HS-27A (cell line): ENCODE results near the gene DAPK1.

Source experiments
- DNase-seq: peaks from one replicate; pipeline ENCODE4 v3.0.0-alpha.2; 2012; ENCODE audit warnings: low read depth, missing footprints

The DAPK1 gene

DNA sequence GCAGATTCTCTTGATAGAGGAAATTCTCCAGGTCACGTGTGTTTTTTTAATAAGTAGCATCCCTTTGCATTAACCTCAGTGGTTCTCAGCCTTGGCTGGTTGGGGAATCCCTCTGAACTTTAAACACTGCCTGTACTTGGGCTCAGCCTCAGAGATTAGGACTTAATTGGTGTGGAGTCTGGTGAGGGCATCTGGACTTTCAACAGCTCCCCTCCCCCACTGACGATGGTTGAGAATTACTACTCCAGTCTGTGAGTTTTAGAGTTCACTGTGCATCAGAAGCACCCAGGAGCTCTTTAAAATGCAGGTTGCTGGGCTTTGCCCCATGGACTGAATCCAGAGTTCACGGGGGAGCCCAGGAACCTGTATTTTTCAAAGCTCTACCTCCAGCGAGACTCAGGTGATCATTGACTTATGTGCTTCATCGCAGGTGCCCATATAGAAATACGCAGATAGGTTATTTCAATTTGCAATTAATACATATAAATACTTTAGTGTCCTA lies 71.4 kb downstream of the DAPK1 start:
- no peak for DNase-seq

DNA sequence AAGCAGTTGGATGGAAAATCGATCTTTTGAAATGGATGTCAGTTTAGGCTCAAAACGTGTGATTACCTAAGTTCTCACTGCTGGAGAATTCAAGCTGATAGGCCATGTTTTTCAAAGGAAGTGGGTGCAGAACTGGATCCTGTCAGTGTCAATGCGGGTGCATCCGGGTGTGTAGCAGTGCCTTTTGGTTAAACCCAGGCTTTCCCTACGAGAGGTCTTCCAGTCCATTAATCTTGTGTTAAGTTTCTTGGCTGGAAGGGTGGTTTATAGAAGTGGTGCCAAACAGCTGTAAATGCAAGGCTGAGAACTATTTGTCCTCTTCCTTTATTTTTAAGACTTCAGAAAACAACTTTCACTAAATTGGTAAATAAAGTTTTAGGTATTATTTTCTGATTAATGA lies 71.9 kb downstream of the DAPK1 start:
- DNase-seq = no peak

DNA sequence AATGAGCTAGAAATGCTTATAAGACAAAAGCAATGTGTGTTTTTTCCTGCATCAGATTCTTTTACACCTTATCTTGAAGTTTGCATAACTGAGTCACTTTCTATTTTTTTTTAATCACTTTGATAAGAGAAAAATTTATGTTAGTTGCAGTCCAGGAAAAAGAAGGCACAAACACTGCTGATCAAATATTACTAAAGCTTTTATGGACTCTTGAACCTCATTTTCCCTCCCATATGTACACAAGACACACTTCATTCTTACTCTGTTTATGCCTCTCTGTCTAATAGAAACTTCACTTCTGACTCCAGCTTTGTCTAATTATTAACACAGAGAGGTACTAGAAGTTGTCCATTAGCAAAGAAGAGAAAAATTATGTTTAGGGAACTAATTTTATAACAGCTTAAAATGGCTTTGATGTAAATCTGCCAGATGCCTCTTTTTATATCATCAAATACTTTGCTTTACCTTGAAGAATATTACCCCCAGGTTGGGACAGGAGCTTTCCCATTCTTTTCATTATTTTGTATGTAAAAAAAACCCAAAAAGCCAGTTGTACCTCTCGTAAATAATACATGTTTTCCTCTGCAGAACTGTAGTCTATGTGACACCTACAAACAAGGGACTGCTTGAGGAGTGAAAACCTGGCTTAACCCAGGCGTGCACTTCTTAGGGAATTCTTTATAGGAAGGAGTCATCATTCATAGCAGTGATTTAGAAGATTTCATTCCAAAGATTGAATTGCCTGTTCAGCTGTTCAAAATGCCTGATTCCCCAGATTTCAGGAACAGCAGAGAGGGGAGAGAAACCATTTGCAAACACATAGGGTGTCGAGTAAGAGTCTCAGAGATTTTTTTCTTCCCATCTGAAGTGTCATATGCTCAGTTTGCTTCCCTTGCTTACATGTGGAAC lies 72.6 kb downstream of the DAPK1 start:
- no peak for DNase-seq

DNA sequence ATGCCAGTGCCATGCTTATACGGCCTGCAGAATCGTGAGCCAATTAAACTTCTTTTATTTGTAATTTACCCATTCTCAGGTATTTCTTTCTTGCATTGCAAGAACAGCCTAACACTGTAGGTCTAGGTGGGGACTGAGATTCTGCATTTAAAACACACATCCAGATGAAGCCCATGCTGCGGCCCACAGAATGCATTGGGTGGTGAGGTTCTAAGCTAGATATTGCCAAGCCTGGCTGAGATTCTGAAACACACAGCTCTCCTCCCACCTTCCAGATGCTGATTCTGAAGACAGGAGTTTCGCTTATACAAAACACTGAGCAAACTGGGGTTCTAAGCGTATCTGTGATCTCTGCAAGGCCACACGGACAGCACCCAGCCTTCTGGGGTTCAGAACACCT lies 75.1 kb downstream of the DAPK1 start:
- no peak for DNase-seq

DNA sequence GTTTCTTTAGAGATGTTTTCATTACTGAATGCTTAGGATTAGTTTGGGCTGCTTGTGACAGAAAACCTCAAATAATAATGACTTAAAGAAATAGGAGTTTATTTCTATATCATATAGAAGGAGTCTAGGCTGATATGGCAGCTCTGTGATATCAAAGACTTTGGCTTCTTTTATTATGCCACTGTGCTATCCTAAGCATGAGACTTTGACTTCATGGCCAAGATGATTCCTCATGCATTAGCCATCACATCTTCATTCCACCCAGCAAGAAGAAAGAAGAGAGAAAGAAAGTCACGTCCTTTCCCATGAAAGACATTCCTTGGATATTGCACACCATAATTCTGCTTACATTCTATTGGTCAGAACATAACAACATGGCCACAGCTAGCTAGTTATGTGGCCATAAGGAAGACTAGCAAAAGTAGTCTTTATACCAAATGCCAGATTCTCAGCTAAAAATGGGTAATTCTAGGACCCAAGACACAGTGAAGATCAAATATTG lies 76.2 kb downstream of the DAPK1 start:
- DNase-seq = no peak

- no peak for DNase-seq
Measured at GRCh38 chr9:87577746-87578145, 80.1 kb downstream of the DAPK1 start.

DNA sequence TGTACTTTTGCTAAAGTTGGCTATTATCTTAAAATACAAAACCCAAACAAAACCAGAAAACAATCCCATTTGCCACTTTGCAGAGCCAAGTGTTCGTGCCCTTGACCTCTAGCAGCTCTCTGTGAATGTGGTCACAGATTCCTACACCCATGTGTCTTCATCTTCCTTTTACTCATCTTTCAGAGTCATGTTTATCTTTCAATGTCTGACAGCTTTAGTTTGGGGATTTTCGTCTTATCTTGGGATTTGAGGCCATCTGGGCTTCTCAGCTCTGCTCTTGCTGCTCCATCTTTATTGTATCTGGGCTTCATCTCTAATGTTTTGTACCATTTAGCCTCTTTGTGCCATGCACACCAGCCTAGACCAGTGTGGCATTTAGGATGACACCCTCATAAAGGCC lies 81.0 kb downstream of the DAPK1 start:
- no peak for DNase-seq

DNA sequence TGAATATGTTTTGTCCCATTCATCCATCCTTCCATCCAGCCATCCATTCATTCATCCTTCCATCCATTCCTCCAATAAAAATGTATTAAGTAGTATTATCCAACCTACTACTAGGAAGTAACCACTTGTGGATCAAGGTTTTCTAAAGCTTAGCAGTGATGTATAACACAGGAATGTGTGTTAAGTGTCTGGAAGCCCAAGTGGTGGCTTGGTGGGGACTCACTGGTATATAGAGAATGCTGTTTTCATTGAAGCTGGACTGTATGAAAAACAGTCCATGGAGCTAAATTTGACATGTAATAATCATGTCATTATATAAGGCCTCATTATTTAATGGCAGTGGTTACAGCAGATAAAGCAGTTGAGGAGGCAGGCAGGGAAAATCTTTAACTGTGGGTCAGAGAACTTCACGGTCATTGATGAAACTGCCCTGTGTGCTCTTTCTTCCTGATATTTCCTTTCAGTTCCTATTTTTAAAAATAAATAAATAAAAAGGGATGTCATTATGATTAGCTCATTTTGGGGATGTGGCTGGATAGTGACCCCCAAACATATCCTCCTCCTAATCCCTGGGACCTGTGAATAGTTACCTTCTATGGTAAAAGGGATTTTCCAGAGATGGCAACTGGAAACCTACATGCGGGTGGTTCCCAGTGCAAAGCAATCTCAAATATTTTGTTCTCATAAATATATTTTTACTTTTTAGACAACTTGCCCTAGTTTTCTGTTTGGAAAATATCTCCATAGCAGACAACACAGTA lies 82.3 kb downstream of the DAPK1 start:
- no peak for DNase-seq

DNA sequence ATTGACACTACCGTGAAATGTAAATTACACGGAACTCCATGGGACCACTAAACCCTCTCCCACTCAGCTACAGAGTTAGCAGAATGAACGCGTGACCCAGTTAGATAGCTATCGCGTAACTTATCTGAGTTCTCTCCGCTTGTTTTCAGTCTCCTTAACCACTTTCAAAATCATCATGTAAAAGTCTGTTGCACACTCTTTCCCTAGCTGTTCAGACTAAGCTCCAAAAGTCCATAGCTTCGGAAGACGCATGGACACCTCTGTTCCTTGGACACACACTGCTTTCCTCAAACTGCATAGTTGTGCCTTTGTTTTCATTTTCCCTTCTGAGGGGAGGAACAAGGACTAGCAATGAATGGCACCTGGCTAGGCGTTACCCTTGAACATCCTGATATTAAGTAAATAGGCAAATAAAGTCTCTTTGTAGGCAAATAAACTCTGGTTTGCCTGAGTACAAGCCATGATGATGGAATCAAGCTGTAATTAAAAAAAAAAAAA lies 83.3 kb downstream of the DAPK1 start:
- no peak for DNase-seq

DNA sequence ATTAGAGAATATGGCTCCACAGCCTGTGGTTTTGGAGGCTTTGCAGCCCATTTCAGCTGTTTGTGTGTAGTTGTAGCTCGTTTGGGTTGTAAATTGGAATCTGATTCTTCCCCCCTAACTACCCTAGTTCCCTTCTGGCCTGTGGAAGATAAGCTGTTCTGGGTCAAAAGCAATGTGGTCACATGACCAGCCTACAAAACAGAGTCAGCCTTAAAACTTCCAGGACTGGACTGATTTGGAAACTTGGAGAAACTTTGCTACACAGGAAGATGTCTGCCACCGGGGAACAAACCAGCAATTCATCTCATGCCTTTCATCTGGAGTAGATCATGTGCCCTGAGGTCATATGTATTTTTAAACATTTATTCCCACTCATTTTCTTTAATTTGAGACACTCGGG lies 83.8 kb downstream of the DAPK1 start:
- DNase-seq = no peak

DNA sequence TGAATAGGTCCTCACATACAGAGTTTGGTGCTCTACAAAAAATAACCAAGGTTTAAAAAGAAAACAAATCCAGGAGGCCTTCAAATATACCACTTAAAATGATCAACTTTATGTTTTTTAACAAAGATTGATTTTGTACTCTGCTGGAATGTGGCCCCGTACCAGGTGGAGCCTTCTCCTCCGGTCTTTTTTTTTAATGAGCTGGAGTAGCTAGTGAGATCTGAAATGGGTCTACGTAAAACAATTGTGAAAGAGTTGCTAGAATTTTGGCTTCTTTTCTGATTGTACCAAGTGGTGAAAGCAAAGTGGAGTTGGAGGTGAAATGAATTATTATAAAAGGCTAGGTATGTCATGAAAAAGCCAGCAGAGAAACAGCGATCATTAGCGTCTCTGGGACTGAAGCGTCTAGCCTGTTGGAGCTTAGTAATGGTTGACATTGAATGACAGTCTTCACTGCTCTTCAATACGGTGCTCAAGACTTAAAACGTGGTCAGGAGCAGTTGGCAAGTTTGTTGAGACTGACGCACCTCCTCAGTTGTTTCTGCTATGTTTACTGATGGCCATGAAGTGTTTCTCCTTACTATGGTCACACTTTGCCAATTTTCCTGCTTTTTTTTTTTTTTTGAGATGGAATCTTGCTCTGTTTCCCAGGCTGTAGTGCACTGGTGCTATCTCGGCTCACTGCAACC lies 84.4 kb downstream of the DAPK1 start:
- DNase-seq = no peak

DNA sequence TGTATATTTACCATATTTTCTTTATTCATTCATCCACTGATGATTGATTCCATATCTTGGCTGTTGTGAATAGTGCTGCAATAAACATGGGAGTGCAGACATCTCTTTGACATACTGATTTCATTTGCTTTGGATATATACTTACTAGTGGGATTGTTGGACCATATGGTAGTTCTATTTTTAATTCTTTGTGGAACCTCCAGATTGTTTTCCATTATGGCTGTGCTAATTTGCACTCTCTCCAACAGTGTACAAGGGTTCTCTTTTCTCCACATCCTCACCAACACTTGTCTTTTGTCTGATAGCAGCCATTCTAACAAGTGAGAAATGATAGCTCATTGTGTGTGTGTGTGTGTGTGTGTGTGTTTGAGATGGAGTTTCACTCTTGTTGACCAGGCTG lies 86.7 kb downstream of the DAPK1 start:
- no peak for DNase-seq

DNA sequence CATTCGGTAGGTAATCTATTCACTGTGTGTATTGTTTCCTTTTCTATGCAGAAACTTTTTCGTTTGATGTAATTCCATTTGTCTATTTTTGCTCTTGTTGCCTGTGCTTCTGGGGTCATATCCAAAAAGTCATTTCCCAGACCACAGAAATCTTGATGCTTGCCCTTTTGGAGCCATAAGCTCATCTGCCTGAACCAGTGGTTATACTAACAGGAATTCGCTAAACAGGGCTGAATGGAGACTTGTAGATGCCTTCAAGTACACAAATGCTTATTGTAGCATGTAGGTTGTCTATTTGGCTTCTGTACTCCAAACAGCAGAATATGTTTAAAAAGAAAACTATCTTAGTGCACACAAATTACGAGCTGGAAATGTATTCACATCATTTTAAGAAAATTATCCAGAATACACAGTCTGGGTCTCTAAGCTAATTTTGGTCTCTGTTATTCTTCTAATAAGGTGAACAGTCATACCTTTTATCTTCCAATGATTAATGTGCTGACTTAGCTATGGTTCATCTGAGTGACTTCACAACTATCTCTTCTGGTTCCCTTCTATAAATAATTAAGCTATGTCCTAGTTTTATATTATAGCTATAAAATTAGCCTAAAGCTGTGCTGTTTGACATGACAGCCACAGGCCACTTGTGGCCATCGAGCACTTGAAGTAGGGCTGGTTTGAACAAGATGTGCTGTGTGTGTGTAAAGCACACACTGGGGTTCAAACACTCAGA lies 87.6 kb downstream of the DAPK1 start:
- DNase-seq = no peak

DNA sequence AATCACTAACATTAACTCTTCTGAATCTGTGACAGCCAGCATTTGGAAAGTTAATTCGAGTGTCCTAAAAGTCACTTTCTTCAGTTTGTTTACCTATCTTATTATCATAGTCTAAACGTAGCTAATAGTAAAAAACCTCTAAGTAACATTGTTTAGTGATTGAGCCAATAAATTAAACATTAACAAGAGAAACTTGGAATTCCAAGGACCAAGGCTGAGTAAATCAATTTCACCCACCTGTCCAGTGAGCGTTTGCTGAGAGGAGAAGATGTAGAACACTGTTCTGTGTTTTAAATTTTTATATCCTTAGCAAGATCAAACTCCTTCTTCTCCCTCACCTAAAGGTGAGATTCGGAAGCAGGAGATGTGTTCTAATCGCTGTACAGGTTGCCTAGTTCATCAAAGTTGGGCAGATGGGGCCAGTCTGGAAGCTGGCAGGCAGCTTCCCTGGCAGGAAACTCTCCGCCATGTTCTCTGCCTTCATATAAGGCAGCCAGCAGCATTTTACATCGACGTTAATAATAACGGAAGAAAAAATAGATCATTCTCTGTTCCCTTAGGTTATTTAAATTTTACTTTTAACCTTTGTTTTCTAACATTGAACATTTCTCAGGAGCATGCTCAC lies 89.2 kb downstream of the DAPK1 start:
- DNase-seq = no peak

DNA sequence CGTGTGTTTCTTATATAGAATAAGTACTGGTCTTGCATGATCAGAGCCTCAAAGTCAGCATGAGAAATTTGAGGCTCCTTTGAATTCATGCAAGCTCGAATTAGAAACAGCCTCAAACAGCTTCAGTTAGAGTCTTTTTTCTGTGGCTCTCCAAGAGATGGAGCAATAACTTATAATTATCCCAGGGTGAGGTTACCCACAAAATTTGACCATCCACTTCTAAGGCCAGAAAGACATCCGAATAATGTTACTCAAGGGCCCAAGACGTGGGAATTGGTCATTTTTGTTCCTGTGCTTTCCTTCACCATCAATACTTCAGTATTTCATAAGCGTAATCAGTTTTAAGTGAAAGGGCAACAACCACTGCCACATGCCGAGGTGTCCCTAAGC lies 89.7 kb downstream of the DAPK1 start:
- no peak for DNase-seq

- no peak for DNase-seq
Measured at GRCh38 chr9:87587864-87588263, 90.2 kb downstream of the DAPK1 start.

- DNase-seq = no peak
Measured at GRCh38 chr9:87588339-87588738, 90.7 kb downstream of the DAPK1 start.

GRCh38 chr9:87590996-87591395 lies 93.3 kb downstream of the DAPK1 start:
- DNase-seq = no peak

DNA sequence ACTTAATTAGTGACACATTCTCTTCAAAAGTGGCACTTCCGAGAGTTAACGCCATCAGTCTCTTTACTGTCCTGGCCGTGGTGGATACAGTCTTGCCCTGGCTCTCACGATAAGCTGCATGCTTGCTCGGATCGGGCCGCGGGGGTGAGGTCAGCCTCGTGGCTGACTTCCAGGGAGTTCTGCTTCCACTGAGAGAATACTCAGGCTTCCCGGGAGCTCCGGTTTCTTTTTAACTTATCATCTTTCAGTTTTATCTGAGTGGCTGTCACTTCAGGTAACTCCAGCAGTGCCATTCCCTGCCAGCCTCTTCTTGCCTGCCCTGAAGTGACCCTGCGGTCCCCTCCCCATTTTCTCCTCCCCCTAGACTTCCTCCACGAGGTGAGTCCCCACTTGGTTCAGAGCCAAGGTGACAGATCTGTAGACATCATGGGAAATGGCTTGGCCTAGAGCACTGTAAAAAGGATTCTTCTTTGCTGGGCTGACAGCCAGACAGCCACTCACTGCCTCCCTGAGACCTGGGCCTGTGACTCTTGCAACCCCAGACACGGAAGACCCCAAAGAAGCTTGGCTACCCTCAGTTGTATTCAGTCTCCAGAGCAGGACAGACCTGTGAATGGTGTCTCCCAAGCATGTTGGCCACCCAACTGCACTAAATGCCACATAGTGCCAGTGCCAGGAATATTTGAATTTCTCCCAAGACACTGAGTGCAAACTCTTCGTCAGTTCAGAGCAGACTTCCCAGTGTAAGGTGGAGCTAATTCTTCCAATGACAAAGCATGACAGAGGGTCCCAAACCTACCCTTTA lies 95.1 kb downstream of the DAPK1 start:
- DNase-seq = no peak

- DNase-seq = no peak
Measured at GRCh38 chr9:87593359-87593980, 95.8 kb downstream of the DAPK1 start.
